Pancreas (tissue), 10 donors: Measurements from ENCODE around the gene DNMBP. TPM values are rescaled to one million over a fixed set of nuclear protein-coding genes. Genes with fewer than 3 reads are reported as not detected.
"Not testable (repeated sequence)": the region's sequence is repeated elsewhere in the genome, so short reads cannot be mapped to it uniquely, and the experiment has no call there.

Experiments used
- ATAC-seq, 4 donors: fragments of 200-7000 bp; cut with Tn5 transposase; one replicate each; pipeline versions ENCODE4 v1.8.0 to v1.9.1; 2020; ENCODE audit warnings: mild to moderate bottlenecking in 4 of 4, moderate library complexity in 4 of 4
- DNase-seq, 6 donors: peaks; one replicate each; pipeline ENCODE4 v3.0.0-alpha.2; 2020
- FAIRE-seq: peaks from 2 replicates; lab custom pipeline; 2012; peaks lifted over from hg19 to GRCh38; lab: Jason Lieb, UNC
- H3K27ac ChIP-seq, 4 donors: fragments of 200-600 bp; sonication (generic); 1 replicate in 3 of 4; 2 replicates in 1 of 4; pipeline versions ENCODE4 v1.5.0 to v1.8.0; 2020
- H3K27me3 ChIP-seq, 4 donors: fragments of 200-600 bp; one replicate each; pipeline ENCODE4 v1.8.0; 2021
- H3K36me3 ChIP-seq, 3 donors: fragments of 200-600 bp; sonication (generic) in 1 of 3; one replicate each; pipeline versions ENCODE4 v1.5.0 to v1.8.0; 2020 to 2021
- H3K4me1 ChIP-seq, 3 donors: fragments of 200-600 bp; one replicate each; pipeline ENCODE4 v1.8.0; 2021
- H3K4me3 ChIP-seq, 4 donors: fragments of 200-600 bp; sonication (generic) in 2 of 4; one replicate each; pipeline versions ENCODE4 v1.5.0 to v1.8.0; 2020 to 2021
- H3K9me3 ChIP-seq, 4 donors: fragments of 200-600 bp; one replicate each; pipeline ENCODE4 v1.8.0; 2021
- CTCF ChIP-seq, 4 donors: fragments of 200-600 bp; sonication (generic) in 3 of 4; IDR thresholded peaks; one replicate each; pipeline versions ENCODE4 v1.5.0 to v1.8.0; 2021; ENCODE audit warnings: antibody characterized with exemption in 4 of 4
- WGBS, 2 donors: extraction: QIAGEN DNeasy Blood & Tissue Kit; methylation state at CpG; one replicate each; pipeline ENCODE4 v1.1.7; 2013; 5-methylcytosine and 5-hydroxymethylcytosine counted together
- intact Hi-C, 3 donors: fragments of 100-400 bp; cut with DNase I; formaldehyde crosslinking; loops; one replicate each; pipeline versions ENCODE4 v1.11.1 to v1.14.2; 2022
- polyA plus RNA-seq, 2 donors: library from polyadenylated mRNA; stranded (reverse); fragments of 200-250 nt; gene quantifications; one replicate each; pipeline ENCODE4 v1.2.3, GENCODE V29; 2013
- total RNA-seq, 6 donors: library from RNA; stranded (reverse); fragmentation: NEBNext Ultra II Directional in 4 of 6; extraction: Animal tissue kit (Norgen Biotek cat#: 25700) in 4 of 6; gene quantifications; one replicate each; pipeline versions ENCODE4 v1.2.1 to v1.2.4, GENCODE V29; 2021 to 2023
- donor health status: healthy with polysubstance abuse.
- donor health status: DM: no; HTN: no; CAD: no; lungs with moderate emphysema.
- donor health status: DM: no; HTN: no; CAD: no.
- donor health status: control.
- donor health status: control.
- donor health status: Bipolar disorder and iron deficiency.
- donor health status: DM: yes; HTN: yes; CAD: no.
- donor health status: DM: no; HTN: no; CAD: no.
- donor health status: DM: no; HTN: no; CAD: no.
- donor health status: DM: yes; HTN: yes; CAD: no.

The DNMBP gene
- total and polyA plus RNA-seq, 8 donors, result 8.9 to 17.9 (median 11.2) TPM

GRCh38 chr10:99966306-99966705, 43.4 kb downstream of the DNMBP start:
- FAIRE-seq (no peak), DNase-seq (no peak), ATAC-seq (no peak)
- no peaks in the 10 kb centered on the region for H3K9me3 ChIP-seq
- no peak for TF ChIP-seq CTCF (IDR thresholded peaks at IDR 0.05)
- no peaks in the 10 kb centered on the region for H3K4me1 ChIP-seq
- no peaks in the 10 kb centered on the region for H3K27me3 ChIP-seq
- H3K27ac ChIP-seq, result no peak overlapping the region
- H3K36me3 ChIP-seq, result peaks cover 0 to 14% (median 0%) of the 10 kb centered on the region in 3 donors
- no peak overlapping the region for H3K4me3 ChIP-seq
- intact Hi-C loops, result no loop called here
- 61 to 72% methylated on average over 3 of the region's 3 CpGs for WGBS, 2 donors

- H3K27ac ChIP-seq, result no peak overlapping the region
- intact Hi-C loops, result no loop called here
- no peak for ATAC-seq
These were observed 44.0 kb downstream of the DNMBP start for GRCh38 chr10:99965700-99966099.

GRCh38 chr10:99964791-99965190, 45.0 kb downstream of the DNMBP start:
- DNase-seq (no peak), ATAC-seq (no peak), FAIRE-seq (no peak)
- H3K27ac ChIP-seq, result no peak overlapping the region
- TF ChIP-seq CTCF (IDR thresholded peaks at IDR 0.05), result no peak
- H3K9me3 ChIP-seq, result no peaks in the 10 kb centered on the region
- H3K36me3 ChIP-seq, result peaks cover 0 to 14% (median 0%) of the 10 kb centered on the region in 3 donors
- no peaks in the 10 kb centered on the region for H3K27me3 ChIP-seq
- H3K4me3 ChIP-seq, result no peak overlapping the region
- intact Hi-C loops, result no loop called here
- 97% methylated on average over 7 of the region's 7 CpGs for WGBS, 2 donors
- no peaks in the 10 kb centered on the region for H3K4me1 ChIP-seq

More at GRCh38 chr10:99965700-99966099, 44.0 kb downstream of the DNMBP start:
- Histone ChIP-seq H3K4me1 (no peaks in the 10 kb centered on the region), H3K36me3 (peaks cover 0 to 14% (median 0%) of the 10 kb centered on the region in 3 donors), H3K27me3 (no peaks in the 10 kb centered on the region), H3K4me3 (no peak overlapping the region), H3K9me3 (no peaks in the 10 kb centered on the region)
- FAIRE-seq (no peak), DNase-seq (no peak)
- 93 to 97% methylated on average over 4 of the region's 4 CpGs for whole genome bisulfite sequencing, 2 donors
- TF ChIP-seq CTCF (IDR thresholded peaks at IDR 0.05), result no peak

- FAIRE-seq, result peak; percentile 32
- WGBS, 2 donors, result 57 to 84% methylated on average over 4 of the region's 7 CpGs
- H3K27ac ChIP-seq, H3K36me3 ChIP-seq, DNase-seq, H3K9me3 ChIP-seq, H3K4me3 ChIP-seq, H3K4me1 ChIP-seq, H3K27me3 ChIP-seq, intact Hi-C loops: not testable (repeated sequence)
- peak in 3 of 4 donors; percentile 32 to 65 (median 61) for ATAC-seq
These were observed 46.1 kb downstream of the DNMBP start for GRCh38 chr10:99963467-99964165.

GRCh38 chr10:99958806-99959205, 50.9 kb downstream of the DNMBP start:
- no peak overlapping the region for H3K27ac ChIP-seq
- WGBS, 2 donors, result 88 to 90% methylated on average over 6 of the region's 6 CpGs
- H3K27me3 ChIP-seq, result no peaks in the 10 kb centered on the region
- TF ChIP-seq CTCF (IDR thresholded peaks at IDR 0.05), result no peak
- ATAC-seq (no peak), FAIRE-seq (peak; percentile 34), DNase-seq (no peak)
- H3K36me3 ChIP-seq, result peaks cover 0 to 7% (median 0%) of the 10 kb centered on the region in 3 donors
- H3K9me3 ChIP-seq, result no peaks in the 10 kb centered on the region
- intact Hi-C loops, result no loop called here
- no peaks in the 10 kb centered on the region for H3K4me1 ChIP-seq
- H3K4me3 ChIP-seq, result no peak overlapping the region
